GM19467 (cell line): Measurements from ENCODE around the gene CCDC85C.

ENCODE experiments used
- ATAC-seq: cut with Tn5 transposase; IDR thresholded peaks from one replicate; pipeline ENCODE4 v1.9.1; 2021; ENCODE audit warnings: mild to moderate bottlenecking, moderate library complexity; ENCODE audit not compliant: unreplicated experiment

Gene CCDC85C

DNA sequence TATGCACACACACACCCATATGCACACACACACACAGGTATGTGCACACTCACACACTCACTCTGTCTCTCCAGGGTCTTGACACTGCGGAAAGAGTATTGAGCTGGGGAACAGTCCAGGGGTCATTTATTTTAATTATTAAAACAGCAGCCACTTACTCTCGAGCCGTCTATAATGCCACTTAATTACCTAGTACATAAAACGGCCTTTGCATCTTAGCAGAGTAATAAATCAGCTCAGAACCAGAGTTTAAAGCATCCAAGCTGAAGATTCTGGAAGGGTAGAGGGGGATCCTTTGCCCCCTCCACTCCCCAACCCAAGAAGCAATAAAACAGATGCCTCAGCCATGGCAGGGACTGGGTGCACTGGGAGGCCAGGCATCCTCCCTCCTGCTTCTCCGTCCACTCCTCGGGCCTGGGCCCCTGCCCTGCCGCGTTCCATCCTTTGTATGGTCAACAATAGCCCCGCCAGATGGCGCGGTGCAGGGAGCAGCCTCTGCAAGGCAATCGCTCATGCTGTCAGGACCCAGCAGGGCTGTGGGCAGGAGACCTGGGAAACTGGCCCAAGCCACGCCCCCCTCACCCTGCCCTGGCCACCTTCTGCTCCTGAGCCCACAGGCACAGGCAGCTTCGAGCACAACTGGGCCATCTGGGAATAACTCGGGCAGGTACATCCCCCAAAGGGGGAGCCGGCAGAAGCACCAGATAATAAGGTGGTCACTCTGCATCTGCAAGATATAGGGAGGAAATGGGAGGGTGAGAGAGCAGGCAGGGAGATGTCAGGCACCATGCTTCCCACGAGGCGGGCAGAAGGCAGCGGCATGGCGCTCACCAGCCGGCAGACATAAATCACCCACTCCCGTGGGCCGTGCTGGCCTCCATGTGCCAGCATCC, 40.9 kb downstream of the CCDC85C start:
- no peak for ATAC-seq

GRCh38 chr14:99561864-99562263, 42.1 kb downstream of the CCDC85C start:
- ATAC-seq, result no peak

DNA sequence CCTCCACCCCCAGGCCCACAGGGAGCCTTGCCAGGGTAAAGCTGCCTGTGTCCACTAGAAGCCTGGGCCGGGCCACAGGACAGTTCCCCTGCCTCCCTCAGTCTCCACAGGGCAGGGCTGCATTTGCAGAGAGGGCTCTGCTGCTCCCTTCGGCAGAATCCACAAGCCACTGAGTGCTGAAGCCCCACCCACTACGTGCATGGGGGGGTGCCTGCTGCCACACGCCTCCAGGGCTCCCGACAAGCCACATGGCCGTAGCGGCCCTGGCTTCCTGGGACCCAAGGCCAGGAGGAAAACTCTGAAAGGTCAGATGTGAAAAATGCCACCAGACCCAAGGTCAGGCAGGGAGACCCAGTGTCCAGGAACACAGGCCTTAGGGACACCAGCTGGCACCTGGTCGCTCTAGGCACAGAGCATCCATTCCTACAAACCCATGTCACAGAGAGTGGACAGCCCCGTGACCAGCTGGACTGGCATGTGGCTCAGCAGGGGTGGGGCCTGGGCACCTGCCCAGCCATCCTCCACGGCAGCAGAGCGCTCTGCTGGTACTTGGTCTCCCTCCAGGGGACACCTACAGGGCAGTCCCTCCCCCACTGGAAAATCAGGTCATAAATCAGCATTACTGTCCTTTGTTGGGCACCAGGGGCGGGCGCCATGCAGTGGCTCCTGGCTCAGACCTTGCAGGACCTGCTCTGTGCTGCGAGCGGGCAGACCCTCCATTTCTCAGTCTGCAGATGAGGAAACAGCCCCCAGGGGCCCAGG, 42.9 kb downstream of the CCDC85C start:
- ATAC-seq, result no peak

- ATAC-seq, result no peak
These were observed 43.6 kb downstream of the CCDC85C start for GRCh38 chr14:99560403-99560802.

- no peak for ATAC-seq
These were observed 44.6 kb downstream of the CCDC85C start for GRCh38 chr14:99559286-99559990.

- ATAC-seq, result no peak
These were observed 47.7 kb downstream of the CCDC85C start for GRCh38 chr14:99556134-99556791.

DNA sequence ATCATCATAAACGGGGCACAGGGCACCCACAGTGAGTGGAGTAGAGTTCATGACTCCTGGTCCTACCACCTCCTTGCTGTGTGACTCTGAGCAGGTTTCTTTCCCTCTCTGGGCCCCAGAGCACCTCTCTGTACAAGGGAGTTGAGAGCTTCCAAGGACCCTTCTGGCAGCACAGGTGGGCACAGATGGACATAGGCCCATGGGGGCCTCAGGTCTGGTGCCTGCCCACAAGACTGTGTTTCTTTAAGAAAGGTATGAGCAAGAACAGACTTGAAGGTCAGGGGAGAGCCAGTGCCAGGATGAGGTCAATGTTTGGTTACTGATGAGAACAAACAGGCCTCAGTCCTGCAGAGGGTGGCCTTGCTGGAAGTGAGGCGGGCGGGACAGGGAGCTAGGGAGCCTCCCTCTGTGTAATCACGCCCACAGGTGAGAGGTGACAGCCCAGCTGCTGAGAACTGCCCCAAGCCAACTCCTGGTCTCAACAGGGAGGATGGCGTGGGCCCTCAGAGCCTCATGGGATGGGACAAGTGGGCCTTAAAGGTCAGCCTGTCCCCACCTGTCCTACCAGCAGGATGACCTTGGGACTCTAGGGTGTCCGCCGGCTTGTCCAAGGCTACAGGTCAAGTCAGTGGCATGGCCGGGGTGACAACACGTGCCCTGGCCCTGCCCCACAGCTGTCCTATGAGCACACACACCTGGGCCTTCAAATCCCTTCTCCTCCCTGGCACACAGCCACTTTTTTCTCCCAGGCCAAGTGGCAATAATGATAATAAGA, 49.1 kb downstream of the CCDC85C start:
- ATAC-seq, result no peak

- ATAC-seq, result no peak
These were observed 49.8 kb downstream of the CCDC85C start for GRCh38 chr14:99554184-99554583.

- ATAC-seq, result no peak
These were observed 51.3 kb downstream of the CCDC85C start for GRCh38 chr14:99552572-99553216.

DNA sequence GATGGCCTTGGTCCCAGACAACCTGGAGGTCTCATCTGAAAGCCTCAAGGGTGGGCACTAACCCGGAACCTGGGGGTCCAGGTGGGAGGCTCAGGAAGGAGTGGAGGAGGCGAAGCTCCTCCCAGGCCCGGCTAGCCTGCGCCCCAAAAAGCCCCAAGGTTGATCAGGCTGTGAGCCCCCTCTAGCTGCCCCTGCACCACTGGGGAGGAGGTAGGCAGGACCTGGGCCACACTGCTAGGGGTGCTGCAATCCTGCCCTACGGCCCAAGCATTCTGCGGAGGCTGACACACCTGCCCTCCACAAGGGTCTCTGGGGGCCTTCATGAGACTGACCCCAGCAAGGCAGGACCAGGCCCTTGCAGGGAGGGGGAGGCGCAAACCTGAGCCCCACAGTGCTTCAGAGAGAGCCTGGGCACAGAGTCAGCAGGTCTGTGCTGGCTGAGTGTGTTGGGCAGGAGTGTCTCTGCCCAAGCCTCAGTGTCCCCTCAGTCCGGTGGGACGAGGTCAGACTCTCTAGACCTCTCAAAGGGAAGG, 51.9 kb downstream of the CCDC85C start:
- ATAC-seq, result no peak

DNA sequence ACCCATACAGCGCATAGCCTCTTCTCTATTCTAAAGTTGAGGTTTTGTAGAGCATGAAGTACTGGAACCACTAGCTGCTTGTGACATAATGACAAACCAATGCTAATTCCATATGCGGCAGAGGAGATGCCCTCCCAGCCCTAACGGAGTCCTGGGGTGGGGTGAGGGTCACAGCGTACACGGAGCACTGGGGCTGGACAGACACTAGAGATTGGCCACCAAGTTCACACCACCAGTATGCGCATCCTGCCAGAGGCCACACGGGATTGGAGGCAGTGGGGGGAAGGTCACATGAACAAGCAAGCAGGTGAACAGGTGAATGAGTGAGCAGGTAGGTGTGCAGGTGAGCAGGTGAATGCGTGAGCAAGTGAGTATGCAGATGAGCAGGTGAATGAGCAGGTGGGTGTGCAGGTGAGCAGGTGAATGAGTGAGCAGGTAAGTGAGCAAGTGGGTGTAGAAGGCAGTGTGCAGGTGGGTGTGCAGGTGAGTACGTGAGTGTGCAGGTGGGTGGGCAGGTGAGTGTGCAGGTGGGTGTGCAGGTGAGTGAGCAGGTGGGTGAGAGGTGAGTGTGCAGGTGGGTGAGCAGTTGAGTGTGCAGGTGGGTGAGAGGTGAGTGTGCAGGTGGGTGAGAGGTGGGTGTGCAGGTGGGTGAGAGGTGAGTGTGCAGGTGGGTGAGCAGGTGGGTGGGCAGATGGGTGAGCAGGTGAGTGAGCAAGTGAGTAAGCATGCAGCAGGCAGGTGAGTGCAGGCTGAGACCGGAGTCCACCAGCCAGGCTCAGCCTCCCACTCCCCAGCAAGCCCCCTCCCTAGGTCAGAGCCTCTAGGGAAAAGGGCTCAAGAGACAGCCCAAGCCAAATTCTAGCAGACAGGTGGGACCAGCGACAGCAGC, 52.7 kb downstream of the CCDC85C start:
- no peak for ATAC-seq

- no peak for ATAC-seq
These were observed 53.5 kb downstream of the CCDC85C start for GRCh38 chr14:99550387-99550992.

- no peak for ATAC-seq
These were observed 54.3 kb downstream of the CCDC85C start for GRCh38 chr14:99549684-99550083.

DNA sequence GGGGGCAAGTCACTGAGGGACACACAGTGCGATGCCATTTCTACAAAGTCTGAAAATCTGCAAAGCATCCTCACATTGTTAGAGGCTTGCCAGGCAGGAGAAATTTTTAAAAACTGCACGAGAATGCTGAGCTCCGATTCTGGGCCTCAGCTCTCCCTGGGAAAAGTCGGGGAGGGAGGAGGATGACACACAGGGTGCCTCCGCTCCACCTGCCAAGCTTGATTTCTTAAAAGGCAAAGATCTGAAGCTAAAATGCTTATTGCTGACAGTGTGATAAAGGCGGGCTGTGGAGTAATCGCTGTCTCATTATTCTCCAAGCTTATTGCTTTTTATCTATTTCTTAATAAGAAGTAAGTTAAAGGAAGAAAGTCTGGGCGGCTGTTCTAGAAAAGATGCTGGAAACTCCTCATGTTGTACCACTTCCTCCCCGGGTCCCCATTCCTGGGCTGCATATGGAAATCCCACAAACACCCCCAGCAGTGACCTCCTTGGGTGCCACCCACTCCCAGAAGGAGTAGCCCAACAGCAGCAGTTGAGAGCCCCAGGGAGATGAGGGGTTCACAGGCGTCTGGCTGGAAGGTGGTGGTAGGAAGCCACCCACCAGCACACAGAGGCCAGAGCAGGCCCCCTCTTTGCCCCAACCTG, 55.0 kb downstream of the CCDC85C start:
- ATAC-seq, result no peak

DNA sequence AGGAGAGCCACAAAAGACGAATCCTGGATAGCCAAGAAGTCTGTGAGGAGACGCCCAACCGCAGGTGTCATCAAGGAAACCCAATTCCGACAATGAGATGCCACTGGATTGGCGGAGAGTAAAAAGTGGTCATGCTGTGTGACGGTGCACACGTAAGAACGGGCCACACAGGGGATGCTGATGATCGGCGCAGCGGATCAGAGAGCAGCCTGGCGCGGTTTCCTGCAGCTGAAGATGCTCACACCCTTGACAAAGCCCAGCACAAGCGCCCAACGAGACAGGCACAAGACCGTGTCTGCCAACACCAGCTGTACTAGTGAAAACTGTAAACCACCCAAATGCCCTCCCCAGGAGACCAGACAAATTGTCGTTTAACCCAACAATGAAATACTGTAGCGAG, 55.8 kb downstream of the CCDC85C start:
- no peak for ATAC-seq

DNA sequence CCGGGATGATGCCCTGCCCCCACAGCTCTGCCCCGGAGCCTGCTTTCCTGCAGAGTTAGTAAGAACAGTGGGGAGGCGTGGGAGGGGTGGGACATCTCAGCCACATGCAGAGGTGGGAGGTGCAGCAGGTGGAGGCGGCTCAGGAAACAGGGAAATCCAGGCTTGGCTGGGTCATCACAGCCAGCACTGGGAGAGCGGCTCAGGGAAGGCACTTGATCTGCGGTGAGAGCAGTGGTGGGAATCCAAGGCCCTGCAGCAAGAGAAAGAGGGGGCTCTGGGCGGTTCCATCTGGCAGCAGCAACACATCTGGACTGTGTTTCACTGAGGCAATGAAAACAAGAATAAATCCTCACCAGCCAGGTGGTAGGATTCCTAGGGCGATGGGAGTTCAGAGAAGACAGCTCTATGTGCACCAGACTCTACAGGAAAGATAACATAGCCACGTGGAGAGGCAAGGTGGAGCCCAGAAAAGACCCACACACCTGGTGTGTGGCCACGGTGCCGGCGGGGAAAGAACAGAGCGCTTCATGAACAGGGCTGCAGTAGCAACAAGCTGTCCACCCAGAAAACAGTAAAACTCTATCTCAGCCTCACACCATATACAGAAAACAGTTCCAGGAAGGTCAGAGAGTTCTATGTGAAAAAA, 57.6 kb downstream of the CCDC85C start:
- no peak for ATAC-seq

GRCh38 chr14:99545586-99545985, 58.4 kb downstream of the CCDC85C start:
- ATAC-seq, result no peak
